ENCODE measurements around the gene TAL1. TPM values are rescaled to one million over a fixed set of nuclear protein-coding genes. Genes with fewer than 3 reads are reported as not detected.

TAL1 gene
- total RNA-seq, 6 experiments from 2014 or later = 0.43 to 4.5 (median 1.8) TPM

GRCh38 chr1:47262787-47263413, 30.9 kb upstream of the TAL1 start:
- Histone ChIP-seq H3K27ac (no peak overlapping the region), H3K36me3 (no peaks in the 10 kb centered on the region), H3K9me3 (no peaks in the 10 kb centered on the region), H3K4me3 (no peak overlapping the region), H3K27me3 (no peaks in the 10 kb centered on the region), H3K4me1 (no peaks in the 10 kb centered on the region)
- ATAC-seq (peak; percentile 72 to 88 (median 80)), DNase-seq (peak in 1 of 3 donors; percentile 52)
- TF ChIP-seq POLR2A (IDR thresholded peaks at IDR 0.05) = no peak
- TF ChIP-seq CTCF (IDR thresholded peaks at IDR 0.05) = peak; percentile 62 to 75 (median 65)
- WGBS (ENCODE audit: insufficient coverage, low coverage, low lambda C conversion rate, missing lambda C conversion rate) = 86% methylated on average over 1 of the region's 1 CpG
- intact Hi-C loops (cut with DNase I) = no loop called here

GRCh38 chr1:47257224-47257623, 25.2 kb upstream of the TAL1 start:
- no peak for DNase-seq
- Histone ChIP-seq H3K27ac (no peak overlapping the region), H3K27me3 (no peaks in the 10 kb centered on the region), H3K9me3 (no peaks in the 10 kb centered on the region), H3K4me3 (no peak overlapping the region), H3K4me1 (no peaks in the 10 kb centered on the region), H3K36me3 (no peaks in the 10 kb centered on the region)
- ATAC-seq = no peak
- 68% methylated on average over 2 of the region's 2 CpGs for WGBS (ENCODE audit: insufficient coverage, low coverage, low lambda C conversion rate, missing lambda C conversion rate)
- no peak for TF ChIP-seq POLR2A (IDR thresholded peaks at IDR 0.05)
- no peak for TF ChIP-seq CTCF (IDR thresholded peaks at IDR 0.05)
- intact Hi-C loops (cut with DNase I) = no loop called here

GRCh38 chr1:47252795-47253194, 20.8 kb upstream of the TAL1 start:
- no peaks in the 10 kb centered on the region for H3K27me3 ChIP-seq
- DNase-seq (no peak), ATAC-seq (no peak)
- H3K36me3 ChIP-seq = no peaks in the 10 kb centered on the region
- H3K27ac ChIP-seq = no peak overlapping the region
- 93% methylated on average over 5 of the region's 5 CpGs for WGBS (ENCODE audit: insufficient coverage, low coverage, low lambda C conversion rate, missing lambda C conversion rate)
- no peak for TF ChIP-seq CTCF (IDR thresholded peaks at IDR 0.05)
- no peak for TF ChIP-seq POLR2A (IDR thresholded peaks at IDR 0.05)
- no peak overlapping the region for H3K4me3 ChIP-seq
- no peaks in the 10 kb centered on the region for H3K9me3 ChIP-seq
- intact Hi-C loops (cut with DNase I) = no loop called here
- no peaks in the 10 kb centered on the region for H3K4me1 ChIP-seq

GRCh38 chr1:47252369-47252768, 20.3 kb upstream of the TAL1 start:
- TF ChIP-seq POLR2A (IDR thresholded peaks at IDR 0.05) = no peak
- no peak for TF ChIP-seq CTCF (IDR thresholded peaks at IDR 0.05)
- no peak for ATAC-seq
- DNase-seq = no peak
- H3K4me1 ChIP-seq = no peaks in the 10 kb centered on the region
- no peaks in the 10 kb centered on the region for H3K27me3 ChIP-seq
- intact Hi-C loops (cut with DNase I) = no loop called here
- no peak overlapping the region for H3K4me3 ChIP-seq
- WGBS (ENCODE audit: insufficient coverage, low coverage, low lambda C conversion rate, missing lambda C conversion rate) = 57% methylated on average over 1 of the region's 1 CpG
- no peak overlapping the region for H3K27ac ChIP-seq
- no peaks in the 10 kb centered on the region for H3K36me3 ChIP-seq
- H3K9me3 ChIP-seq = no peaks in the 10 kb centered on the region

Data from right lobe of liver (tissue), 6 donors.